MM.1S (cell line): ENCODE results near the gene HSPB3.
"Not testable (repeated sequence)": the region's sequence is repeated elsewhere in the genome, so short reads cannot be mapped to it uniquely, and the experiment has no call there.

Experiments used
- CTCF ChIP-seq: fragments of 300-600 bp; sonication (generic); IDR thresholded peaks from 2 replicates; pipeline ENCODE4 v1.5.1; 2016; ENCODE audit warnings: antibody characterized with exemption, low read length, mixed read lengths
- EZH2 ChIP-seq: fragments of 300-600 bp; sonication (generic); optimal IDR thresholded peaks from 2 replicates; pipeline ENCODE3; 2017; ENCODE audit warnings: low read depth, mild to moderate bottlenecking, antibody characterized with exemption, low read length, mixed read lengths
- EZH2phosphoT487 ChIP-seq: fragments of 300-600 bp; sonication (generic); IDR thresholded peaks from 2 replicates; pipeline ENCODE4 v1.6.1; 2018; ENCODE audit warnings: antibody characterized with exemption, low read length

- not testable (repeated sequence) for TF ChIP-seq CTCF, EZH2, EZH2phosphoT487
These were observed 34.1 kb downstream of the HSPB3 start for GRCh38 chr5:54489648-54489979.
